Mesendoderm (in vitro differentiated cells): ENCODE data around the gene GLCE.
"Not testable (repeated sequence)": the region's sequence is repeated elsewhere in the genome, so short reads cannot be mapped to it uniquely, and the experiment has no call there.

ENCODE experiments used
- DNase-seq: peaks from one replicate; pipeline ENCODE4 v3.0.0; 2013
- H2AK5ac ChIP-seq: 2 replicates; pipeline ENCODE4 v1.6.1; 2013; ENCODE audit warnings: low read length, inconsistent platforms
- H2BK120ac ChIP-seq: 2 replicates; pipeline ENCODE4 v1.6.1; 2013; ENCODE audit warnings: low read depth, mild to moderate bottlenecking, low read length, moderate library complexity, mixed read lengths
- H2BK15ac ChIP-seq: replicated peaks from 2 replicates; pipeline ENCODE4 v1.6.1; 2013; ENCODE audit warnings: low read depth, mild to moderate bottlenecking, moderate library complexity
- H2BK5ac ChIP-seq: 2 replicates; pipeline ENCODE4 v1.6.1; 2013; ENCODE audit warnings: low read length, inconsistent platforms
- H3K18ac ChIP-seq: 2 replicates; pipeline ENCODE4 v1.6.1; 2013; ENCODE audit warnings: mild to moderate bottlenecking, low read length, mixed read lengths
- H3K23ac ChIP-seq: one replicate; pipeline ENCODE4 v1.6.1; 2013; ENCODE audit warnings: low read length
- H3K27ac ChIP-seq: 2 replicates; pipeline ENCODE4 v1.5.1; 2013; ENCODE audit warnings: low read depth, mild to moderate bottlenecking, inconsistent platforms, low read length, moderate library complexity
- H3K27me3 ChIP-seq: 2 replicates; pipeline ENCODE4 v1.6.1; 2013; ENCODE audit warnings: low read length, control low read depth, mild to moderate bottlenecking, inconsistent platforms; ENCODE audit not compliant: insufficient read depth, poor library complexity
- H3K36me3 ChIP-seq: 2 replicates; pipeline ENCODE4 v1.6.1; 2013; ENCODE audit warnings: low read length, inconsistent platforms; ENCODE audit not compliant: control insufficient read depth, insufficient read depth
- H3K4ac ChIP-seq: one replicate; pipeline ENCODE4 v1.6.1; 2013; ENCODE audit warnings: low read depth, mild to moderate bottlenecking, low read length, moderate library complexity
- H3K4me1 ChIP-seq: 2 replicates; pipeline ENCODE4 v1.6.1; 2013; ENCODE audit warnings: low read depth, low read length, inconsistent platforms; ENCODE audit not compliant: control insufficient read depth
- H3K4me2 ChIP-seq: 2 replicates; pipeline ENCODE4 v1.6.1; 2013; ENCODE audit warnings: low read length
- H3K4me3 ChIP-seq: 2 replicates; pipeline ENCODE4 v1.5.1; 2013; ENCODE audit warnings: mild to moderate bottlenecking, low read length
- H3K56ac ChIP-seq: one replicate; pipeline ENCODE4 v1.6.1; 2013; ENCODE audit warnings: low read length
- H3K79me1 ChIP-seq: 2 replicates; pipeline ENCODE4 v1.6.1; 2013; ENCODE audit warnings: low read length, inconsistent platforms
- H3K79me2 ChIP-seq: 2 replicates; pipeline ENCODE4 v1.6.1; 2013; ENCODE audit warnings: mild to moderate bottlenecking, low read length; ENCODE audit not compliant: control insufficient read depth, insufficient read depth
- H3K9ac ChIP-seq: 2 replicates; pipeline ENCODE4 v1.6.1; 2013; ENCODE audit warnings: low read length, inconsistent platforms
- H4K5ac ChIP-seq: one replicate; pipeline ENCODE4 v1.6.1; 2013; ENCODE audit warnings: low read length
- H4K8ac ChIP-seq: one replicate; pipeline ENCODE4 v1.6.1; 2013; ENCODE audit warnings: low read depth, mild to moderate bottlenecking, control low read depth, low read length, moderate library complexity
- WGBS: extraction: QIAGEN DNeasy Blood & Tissue Kit; methylation state at CpG from one replicate; pipeline ENCODE4 v1.1.7; 2013; ENCODE audit warnings: low lambda C conversion rate, missing lambda C conversion rate; ENCODE audit not compliant: insufficient coverage; ENCODE audit errors: extremely low coverage; 5-methylcytosine and 5-hydroxymethylcytosine counted together

Gene GLCE

GRCh38 chr15:69289342-69290146 is 129.1 kb downstream of the GLCE start:
- Histone ChIP-seq H3K79me2 (no peaks in the 10 kb centered on the region), H2BK120ac (no peak overlapping the region), H4K8ac (no peak overlapping the region), H3K18ac (no peak overlapping the region), H3K56ac (no peak overlapping the region), H3K4me1 (no peaks in the 10 kb centered on the region), H2BK5ac (no peak overlapping the region), H2BK15ac (no peak overlapping the region), H3K4me3 (no peak overlapping the region), H3K4me2 (no peak overlapping the region), H2AK5ac (no peak overlapping the region), H3K79me1 (no peaks in the 10 kb centered on the region), H4K5ac (no peak overlapping the region), H3K36me3 (no peaks in the 10 kb centered on the region), H3K27me3 (no peaks in the 10 kb centered on the region), H3K4ac (no peak overlapping the region), H3K23ac (no peak overlapping the region), H3K9ac (no peak overlapping the region), H3K27ac (no peak overlapping the region)
- WGBS, result no CpG with 5 or more reads among the region's 8 CpGs
- DNase-seq, result peak; percentile 25

DNA sequence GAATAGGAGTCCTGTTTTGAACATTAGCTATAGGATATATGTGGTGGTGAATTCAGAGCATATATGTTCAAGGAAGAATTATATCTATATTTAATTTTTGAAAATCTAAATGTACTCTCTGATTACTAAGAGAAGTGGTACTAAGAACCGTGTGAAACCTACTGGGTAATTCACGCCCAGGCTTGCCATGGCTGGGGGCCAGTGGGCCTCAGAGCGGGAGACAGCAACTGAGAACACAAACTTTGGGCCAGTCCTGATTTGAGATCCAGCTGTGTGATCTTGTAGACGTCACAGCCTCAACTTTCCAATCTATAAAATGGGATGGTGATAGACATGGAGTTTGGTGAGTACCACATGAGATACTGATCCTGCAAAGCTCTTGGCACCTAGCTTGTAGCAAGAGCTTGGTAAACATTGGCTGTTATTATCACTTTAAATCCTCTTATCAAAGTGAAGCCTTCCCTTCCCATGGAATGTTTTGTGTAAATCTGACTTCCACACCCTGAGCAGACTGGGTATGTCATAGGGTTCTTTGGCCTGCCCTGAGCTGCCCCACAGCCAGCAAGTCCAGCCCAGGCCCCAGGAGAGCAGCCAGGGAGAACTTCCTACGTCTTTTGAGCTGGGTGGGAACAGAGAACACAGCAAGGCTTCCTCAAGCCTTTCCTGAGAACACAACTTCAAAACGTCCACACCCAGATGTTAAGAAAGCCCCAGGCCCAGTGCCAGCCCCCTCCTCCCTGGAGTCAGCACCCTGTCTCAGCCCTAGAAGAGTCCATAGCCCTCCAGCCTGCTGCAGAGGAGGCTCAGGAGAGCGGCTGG is 130.1 kb downstream of the GLCE start:
- Histone ChIP-seq H2BK120ac (no peak overlapping the region), H3K4me1 (no peaks in the 10 kb centered on the region), H2BK5ac (no peak overlapping the region), H3K9ac (no peak overlapping the region), H3K56ac (no peak overlapping the region), H3K36me3 (no peaks in the 10 kb centered on the region), H3K79me1 (no peaks in the 10 kb centered on the region), H3K4me3 (no peak overlapping the region), H3K27ac (no peak overlapping the region), H3K4ac (no peak overlapping the region), H4K8ac (no peak overlapping the region), H4K5ac (no peak overlapping the region), H2AK5ac (no peak overlapping the region), H3K27me3 (no peaks in the 10 kb centered on the region), H3K4me2 (no peak overlapping the region), H2BK15ac (no peak overlapping the region), H3K23ac (no peak overlapping the region), H3K18ac (no peak overlapping the region), H3K79me2 (no peaks in the 10 kb centered on the region)
- no CpG with 5 or more reads among the region's 7 CpGs for WGBS
- peak; percentile 49 for DNase-seq

DNA sequence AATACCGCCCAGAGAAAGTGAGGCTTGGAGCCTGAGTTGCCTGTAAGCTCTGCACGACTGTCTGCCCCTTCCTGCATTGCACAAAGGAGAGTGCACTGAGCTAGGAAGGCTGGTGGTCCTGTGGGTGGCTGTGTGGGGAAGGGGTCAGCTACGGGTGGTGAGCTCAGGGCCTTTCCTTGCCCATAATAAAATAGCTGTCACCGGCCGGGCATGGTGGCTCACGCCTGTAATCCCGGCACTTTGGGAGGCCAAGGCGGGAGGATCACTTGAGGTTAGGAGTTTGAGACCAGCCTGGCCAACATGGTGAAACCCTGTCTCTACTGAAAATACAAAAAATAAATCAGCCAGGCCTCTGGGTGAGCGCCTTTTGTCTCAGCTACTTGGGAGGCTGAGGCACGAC is 131.2 kb downstream of the GLCE start:
- not testable (repeated sequence) for H2BK15ac ChIP-seq, H3K56ac ChIP-seq, H3K4me3 ChIP-seq, H2BK120ac ChIP-seq, H3K9ac ChIP-seq, H4K5ac ChIP-seq, H3K79me1 ChIP-seq, H3K4me2 ChIP-seq, H3K36me3 ChIP-seq, H3K27ac ChIP-seq, H3K4me1 ChIP-seq, H3K18ac ChIP-seq, H3K23ac ChIP-seq, H3K79me2 ChIP-seq, H2AK5ac ChIP-seq, H3K27me3 ChIP-seq, H2BK5ac ChIP-seq, DNase-seq, H3K4ac ChIP-seq, H4K8ac ChIP-seq
- no CpG with 5 or more reads among the region's 10 CpGs for WGBS

DNA sequence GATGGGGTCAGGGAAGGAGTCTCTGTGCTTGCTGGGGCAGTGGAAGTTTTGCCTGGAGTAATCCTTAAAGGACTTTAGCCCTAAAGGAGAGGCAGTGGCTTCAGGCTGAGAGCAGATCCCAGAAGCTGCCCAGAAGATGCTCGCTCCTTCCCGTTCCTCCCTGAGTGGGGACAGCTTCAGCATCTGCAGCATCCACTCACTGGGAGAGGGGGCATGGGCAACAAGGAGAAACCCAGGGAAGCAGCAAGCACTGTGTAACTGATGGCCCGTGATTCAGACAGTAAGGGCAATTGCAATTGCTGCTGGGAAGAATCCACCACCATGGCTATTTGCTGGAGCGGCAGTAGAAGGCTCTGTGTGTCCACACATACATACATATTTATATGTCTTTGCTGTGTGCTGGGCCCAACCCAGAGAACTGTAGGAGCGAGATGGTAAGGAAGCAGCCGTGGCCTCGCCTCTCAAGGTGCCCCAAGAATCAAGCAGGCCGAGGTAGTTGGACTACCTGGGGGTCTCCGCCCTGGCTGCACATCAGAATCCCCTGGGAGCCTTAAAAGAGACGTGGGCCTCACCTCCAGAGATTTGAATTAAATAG is 132.5 kb downstream of the GLCE start:
- Histone ChIP-seq H3K4ac (no peak overlapping the region), H2BK5ac (no peak overlapping the region), H2BK15ac (no peak overlapping the region), H4K5ac (no peak overlapping the region), H3K79me1 (no peaks in the 10 kb centered on the region), H2BK120ac (no peak overlapping the region), H3K4me3 (no peak overlapping the region), H3K4me1 (no peaks in the 10 kb centered on the region), H3K36me3 (no peaks in the 10 kb centered on the region), H2AK5ac (no peak overlapping the region), H4K8ac (no peak overlapping the region), H3K23ac (no peak overlapping the region), H3K18ac (no peak overlapping the region), H3K27me3 (no peaks in the 10 kb centered on the region), H3K56ac (no peak overlapping the region), H3K79me2 (no peaks in the 10 kb centered on the region), H3K9ac (no peak overlapping the region), H3K4me2 (no peak overlapping the region), H3K27ac (no peak overlapping the region)
- no peak for DNase-seq
- no CpG with 5 or more reads among the region's 10 CpGs for WGBS

- no peak overlapping the region for H3K18ac ChIP-seq
- no peaks in the 10 kb centered on the region for H3K27me3 ChIP-seq
- no CpG with 5 or more reads among the region's 11 CpGs for WGBS
- no peaks in the 10 kb centered on the region for H3K36me3 ChIP-seq
- H3K9ac ChIP-seq, result no peak overlapping the region
- no peaks in the 10 kb centered on the region for H3K79me1 ChIP-seq
- H4K5ac ChIP-seq, result no peak overlapping the region
- H4K8ac ChIP-seq, result no peak overlapping the region
- no peak overlapping the region for H2BK5ac ChIP-seq
- H3K4me2 ChIP-seq, result no peak overlapping the region
- no peaks in the 10 kb centered on the region for H3K4me1 ChIP-seq
- H3K27ac ChIP-seq, result no peak overlapping the region
- H3K56ac ChIP-seq, result peak overlapping the region; percentile 7
- no peak overlapping the region for H3K4ac ChIP-seq
- no peak overlapping the region for H2AK5ac ChIP-seq
- no peak overlapping the region for H2BK15ac ChIP-seq
- no peak overlapping the region for H2BK120ac ChIP-seq
- no peak overlapping the region for H3K4me3 ChIP-seq
- H3K79me2 ChIP-seq, result no peaks in the 10 kb centered on the region
- H3K23ac ChIP-seq, result no peak overlapping the region
- DNase-seq, result no peak
Measured at GRCh38 chr15:69293741-69294615, 133.5 kb downstream of the GLCE start.
